Suprapubic skin (tissue), 4 donors: ENCODE measurements around the gene MED26. TPM values are rescaled to one million over a fixed set of nuclear protein-coding genes. Genes with fewer than 3 reads are reported as not detected.
"Not testable (repeated sequence)": the region's sequence is repeated elsewhere in the genome, so short reads cannot be mapped to it uniquely, and the experiment has no call there.

ENCODE experiments used
- DNase-seq, 2 donors: peaks; one replicate each; pipeline ENCODE4 v3.0.0-alpha.2; 2019; ENCODE audit warnings: low spot score in 2 of 2
- H3K27ac ChIP-seq: fragments of 200-600 bp; sonication (generic); one replicate; pipeline ENCODE4 v1.5.1; 2019
- H3K27me3 ChIP-seq: fragments of 200-600 bp; sonication (generic); one replicate; pipeline ENCODE4 v1.5.1; 2019
- H3K36me3 ChIP-seq: fragments of 200-600 bp; sonication (generic); one replicate; pipeline ENCODE4 v1.5.1; 2019
- H3K4me1 ChIP-seq: fragments of 200-600 bp; sonication (generic); one replicate; pipeline ENCODE4 v1.5.1; 2019
- H3K4me3 ChIP-seq: fragments of 200-600 bp; sonication (generic); one replicate; pipeline ENCODE4 v1.5.1; 2019; ENCODE audit warnings: mild to moderate bottlenecking
- H3K9me3 ChIP-seq: fragments of 200-600 bp; sonication (generic); one replicate; pipeline ENCODE4 v1.5.1; 2019
- CTCF ChIP-seq, 2 donors: fragments of 200-600 bp in 1 of 2; fragments of 450-650 bp in 1 of 2; sonication (generic) in 1 of 2; IDR thresholded peaks; one replicate each; pipeline ENCODE4 v1.5.1; 2016 to 2019; ENCODE audit warnings: antibody characterized with exemption in 2 of 2, mild to moderate bottlenecking in 1 of 2, moderate library complexity in 1 of 2
- EP300 ChIP-seq: sonication (generic); formaldehyde crosslinking; IDR thresholded peaks from one replicate; pipeline ENCODE4 v1.6.1; 2017; ENCODE audit warnings: antibody characterized with exemption
- POLR2A ChIP-seq, 2 donors: fragments of 450-650 bp; IDR thresholded peaks; one replicate each; pipeline ENCODE4 v1.6.1; 2017; ENCODE audit warnings: antibody characterized with exemption in 2 of 2, mild to moderate bottlenecking in 2 of 2, moderate library complexity in 2 of 2
- POLR2AphosphoS5 ChIP-seq, 3 donors: sonication (generic); formaldehyde crosslinking; IDR thresholded peaks; one replicate each; pipeline ENCODE4 v1.6.1; 2017; ENCODE audit warnings: antibody characterized with exemption in 3 of 3
- WGBS: methylation state at CpG from one replicate; pipeline ENCODE4 v1.1.5; 2018; 5-methylcytosine and 5-hydroxymethylcytosine counted together
- total RNA-seq, 4 donors: library from RNA; depleted of rRNA; stranded (reverse); fragments of >200 nt; gene quantifications; one replicate each; pipeline ENCODE4 v1.1.0, GENCODE V29; 2016

MED26 gene
- total RNA-seq, 4 donors from 2014 or later: 13.1 to 15.4 (median 14.6) TPM

- Histone ChIP-seq H3K4me3 (no peak overlapping the region), H3K27ac (no peak overlapping the region), H3K9me3 (no peaks in the 10 kb centered on the region), H3K4me1 (peaks cover 5% of the 10 kb centered on the region), H3K27me3 (no peaks in the 10 kb centered on the region), H3K36me3 (peaks cover 30% of the 10 kb centered on the region)
- WGBS: 94% methylated on average over 4 of the region's 4 CpGs
- no peak for TF ChIP-seq EP300
- no peak for TF ChIP-seq POLR2A (IDR thresholded peaks at IDR 0.05)
- no peak for TF ChIP-seq POLR2AphosphoS5 (IDR thresholded peaks at IDR 0.05)
- no peak for TF ChIP-seq CTCF (IDR thresholded peaks at IDR 0.05)
- DNase-seq: no peak
These were observed 79.0 kb downstream of the MED26 start for GRCh38 chr19:16548956-16549355.

- WGBS: 92% methylated on average over 11 of the region's 11 CpGs
- H3K27me3 ChIP-seq: no peaks in the 10 kb centered on the region
- H3K4me3 ChIP-seq: no peak overlapping the region
- no peak overlapping the region for H3K27ac ChIP-seq
- H3K9me3 ChIP-seq: no peaks in the 10 kb centered on the region
- no peak for DNase-seq
- peaks cover 38% of the 10 kb centered on the region for H3K4me1 ChIP-seq
- no peaks in the 10 kb centered on the region for H3K36me3 ChIP-seq
- TF ChIP-seq EP300 (no peak), POLR2AphosphoS5 (IDR thresholded peaks at IDR 0.05) (no peak)
These were observed 83.4 kb downstream of the MED26 start for GRCh38 chr19:16544473-16545231.

GRCh38 chr19:16543734-16544133, 84.3 kb downstream of the MED26 start:
- DNase-seq, H3K36me3 ChIP-seq, H3K4me3 ChIP-seq, H3K9me3 ChIP-seq, H3K27me3 ChIP-seq, H3K27ac ChIP-seq: not testable (repeated sequence)
- 75% methylated on average over 6 of the region's 6 CpGs for WGBS
- H3K4me1 ChIP-seq: peaks cover 42% of the 10 kb centered on the region

- H3K27me3 ChIP-seq: no peaks in the 10 kb centered on the region
- H3K36me3 ChIP-seq: peaks cover 8% of the 10 kb centered on the region
- WGBS: 5% methylated on average over 11 of the region's 15 CpGs
- H3K4me1 ChIP-seq: peaks cover 49% of the 10 kb centered on the region
- DNase-seq: no peak
- H3K27ac ChIP-seq: peak overlapping the region; percentile 91
- peak overlapping the region; percentile 90 for H3K4me3 ChIP-seq
- no peaks in the 10 kb centered on the region for H3K9me3 ChIP-seq
- TF ChIP-seq POLR2A (IDR thresholded peaks at IDR 0.05) (no peak), EP300 (no peak), CTCF (IDR thresholded peaks at IDR 0.05) (no peak), POLR2AphosphoS5 (IDR thresholded peaks at IDR 0.05) (no peak)
These were observed 85.0 kb downstream of the MED26 start for GRCh38 chr19:16542910-16543472.

GRCh38 chr19:16542045-16542909, 85.7 kb downstream of the MED26 start, which contains the start of gene CHERP:
CHERP (minus strand) TSS chr19:16542437; CDS start chr19:16542378, 59 bp downstream.
- H3K27ac ChIP-seq: peak within 1 kb of the TSS; percentile 91
- H3K4me3 ChIP-seq: peak within 1 kb of the TSS; percentile 90
- peaks cover 49% of the 10 kb centered on the region for H3K4me1 ChIP-seq
- DNase-seq: peak; percentile 95
- TF ChIP-seq CTCF (IDR thresholded peaks at IDR 0.05): no peak
- no peak for TF ChIP-seq EP300
- TF ChIP-seq POLR2A (IDR thresholded peaks at IDR 0.05): peak in 1 of 2 donors; percentile 83
- peak; percentile 55 to 87 (median 68) for TF ChIP-seq POLR2AphosphoS5 (IDR thresholded peaks at IDR 0.05)
- WGBS: 3% methylated on average over 7 of the region's 108 CpGs
- no peaks in the 10 kb centered on the region for H3K9me3 ChIP-seq
- H3K36me3 ChIP-seq: peaks cover 11% of the 10 kb centered on the region
- H3K27me3 ChIP-seq: no peaks in the 10 kb centered on the region
